HG02759 (cell line): ENCODE results near the gene FAM222B.
"Not testable (repeated sequence)": the region's sequence is repeated elsewhere in the genome, so short reads cannot be mapped to it uniquely, and the experiment has no call there.

Source experiments
- ATAC-seq: cut with Tn5 transposase; IDR thresholded peaks from one replicate; pipeline ENCODE4 v1.9.1; 2021; ENCODE audit warnings: mild to moderate bottlenecking, moderate library complexity; ENCODE audit not compliant: unreplicated experiment

The FAM222B gene

GRCh38 chr17:28846231-28846630 is 3.6 kb upstream of the FAM222B start:
- ATAC-seq, result no peak

GRCh38 chr17:28843816-28844148 is 1.2 kb upstream of the FAM222B start:
- no peak for ATAC-seq

- no peak for ATAC-seq
These were observed 699 bp downstream of the FAM222B start for GRCh38 chr17:28841901-28842281.

GRCh38 chr17:28839221-28839620 is 3.4 kb downstream of the FAM222B start:
- no peak for ATAC-seq

GRCh38 chr17:28836541-28836940 is 6.0 kb downstream of the FAM222B start:
- not testable (repeated sequence) for ATAC-seq

GRCh38 chr17:28834420-28834819 is 8.2 kb downstream of the FAM222B start:
- ATAC-seq, result no peak

- no peak for ATAC-seq
These were observed 14.1 kb downstream of the FAM222B start for GRCh38 chr17:28828294-28829040.

- no peak for ATAC-seq
These were observed 14.9 kb downstream of the FAM222B start for GRCh38 chr17:28827672-28828071.

GRCh38 chr17:28819582-28819981 is 23.0 kb downstream of the FAM222B start:
- no peak for ATAC-seq

GRCh38 chr17:28818819-28819221 is 23.8 kb downstream of the FAM222B start:
- no peak for ATAC-seq

- ATAC-seq, result no peak
These were observed 26.1 kb downstream of the FAM222B start for GRCh38 chr17:28816540-28816939.

GRCh38 chr17:28812748-28813377 is 29.7 kb downstream of the FAM222B start:
- no peak for ATAC-seq

GRCh38 chr17:28812091-28812747 is 30.4 kb downstream of the FAM222B start:
- peak; percentile 99 for ATAC-seq

GRCh38 chr17:28811651-28812090 is 30.9 kb downstream of the FAM222B start:
- ATAC-seq, result no peak

- ATAC-seq, result no peak
These were observed 32.2 kb downstream of the FAM222B start for GRCh38 chr17:28810437-28810836.

- no peak for ATAC-seq
These were observed 34.5 kb downstream of the FAM222B start for GRCh38 chr17:28807925-28808634.

GRCh38 chr17:28796062-28796461 is 46.5 kb downstream of the FAM222B start:
- no peak for ATAC-seq

- not testable (repeated sequence) for ATAC-seq
These were observed 47.6 kb downstream of the FAM222B start for GRCh38 chr17:28794846-28795441.

GRCh38 chr17:28792877-28793661 is 49.5 kb downstream of the FAM222B start:
- no peak for ATAC-seq

GRCh38 chr17:28788100-28788499 is 54.5 kb downstream of the FAM222B start:
- no peak for ATAC-seq
